ENCODE data around the gene FOXR1.

GRCh38 chr11:118931571-118931970 is 40.0 kb upstream of the FOXR1 start:
- TF ChIP-seq CTCF (IDR thresholded peaks at IDR 0.05) (no peak), POLR2A (IDR thresholded peaks at IDR 0.05) (no peak)

All from breast epithelium (tissue), 3 donors.